PC-3 (cell line): ENCODE measurements around the gene PRPF19.

Experiments used
- EZH2 ChIP-seq: fragments of 300-600 bp; sonication (generic); IDR thresholded peaks from one replicate; pipeline ENCODE4 v1.6.1; 2017; ENCODE audit warnings: antibody characterized with exemption, mild to moderate bottlenecking, low read length; ENCODE audit not compliant: unreplicated experiment
- EZH2phosphoT487 ChIP-seq: fragments of 300-600 bp; sonication (generic); IDR thresholded peaks from 2 replicates; pipeline ENCODE4 v1.6.1; 2018; ENCODE audit warnings: mild to moderate bottlenecking, antibody characterized with exemption, low read length, borderline replicate concordance
- TF ChIP-seq, protein P1 (sequence below): fragments of 300-600 bp; sonication (generic); conservative IDR thresholded peaks from 2 replicates; pipeline ENCODE4 v1.5.1; 2017; ENCODE audit warnings: antibody characterized with exemption, low read depth, mild to moderate bottlenecking, low read length

DNA sequence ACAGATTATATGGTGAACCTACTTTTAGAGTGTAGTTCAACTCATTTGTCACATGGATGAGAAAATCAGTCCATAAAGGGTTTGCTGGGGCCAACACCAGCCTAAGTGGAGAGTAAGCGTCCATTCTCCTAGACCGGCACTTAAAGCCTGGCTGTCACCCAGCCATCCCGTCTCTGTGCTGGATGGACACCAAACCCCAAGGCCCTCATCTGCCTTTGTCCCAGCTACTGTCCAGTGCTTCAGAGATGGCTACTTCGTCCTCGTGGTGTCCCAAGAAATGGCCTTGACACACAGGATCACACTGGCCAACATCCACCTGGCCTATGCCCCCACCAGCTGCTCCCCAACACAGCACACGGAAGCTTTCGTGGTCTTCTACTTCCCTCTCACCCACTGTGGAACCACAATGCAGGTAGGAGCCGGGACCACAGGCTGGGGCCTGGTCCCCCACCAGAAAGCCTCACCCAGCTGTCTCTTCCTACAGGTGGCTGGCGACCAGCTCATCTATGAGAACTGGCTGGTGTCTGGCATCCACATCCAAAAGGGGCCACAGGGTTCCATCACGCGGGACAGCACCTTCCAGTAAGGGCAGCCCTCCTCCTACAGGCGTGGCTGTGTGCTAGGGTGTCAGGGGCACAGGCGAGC, 35.5 kb downstream of the PRPF19 start:
- TF ChIP-seq EZH2 (no peak), EZH2phosphoT487 (no peak)
- TF ChIP-seq, protein P1, sequence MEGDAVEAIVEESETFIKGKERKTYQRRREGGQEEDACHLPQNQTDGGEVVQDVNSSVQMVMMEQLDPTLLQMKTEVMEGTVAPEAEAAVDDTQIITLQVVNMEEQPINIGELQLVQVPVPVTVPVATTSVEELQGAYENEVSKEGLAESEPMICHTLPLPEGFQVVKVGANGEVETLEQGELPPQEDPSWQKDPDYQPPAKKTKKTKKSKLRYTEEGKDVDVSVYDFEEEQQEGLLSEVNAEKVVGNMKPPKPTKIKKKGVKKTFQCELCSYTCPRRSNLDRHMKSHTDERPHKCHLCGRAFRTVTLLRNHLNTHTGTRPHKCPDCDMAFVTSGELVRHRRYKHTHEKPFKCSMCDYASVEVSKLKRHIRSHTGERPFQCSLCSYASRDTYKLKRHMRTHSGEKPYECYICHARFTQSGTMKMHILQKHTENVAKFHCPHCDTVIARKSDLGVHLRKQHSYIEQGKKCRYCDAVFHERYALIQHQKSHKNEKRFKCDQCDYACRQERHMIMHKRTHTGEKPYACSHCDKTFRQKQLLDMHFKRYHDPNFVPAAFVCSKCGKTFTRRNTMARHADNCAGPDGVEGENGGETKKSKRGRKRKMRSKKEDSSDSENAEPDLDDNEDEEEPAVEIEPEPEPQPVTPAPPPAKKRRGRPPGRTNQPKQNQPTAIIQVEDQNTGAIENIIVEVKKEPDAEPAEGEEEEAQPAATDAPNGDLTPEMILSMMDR = no peak
